Breast epithelium (tissue), 4 donors: Measurements from ENCODE around the gene TMEM151B. TPM values are rescaled to one million over a fixed set of nuclear protein-coding genes. Genes with fewer than 3 reads are reported as not detected.

Experiments
- DNase-seq, 2 donors: peaks; one replicate each; pipeline ENCODE4 v3.0.0-alpha.2; 2019; ENCODE audit warnings: low spot score in 2 of 2
- H3K27ac ChIP-seq, 2 donors: fragments of 200-600 bp; sonication (generic) in 1 of 2; one replicate each; pipeline ENCODE4 v1.5.1; 2016 to 2019; ENCODE audit warnings: mild to moderate bottlenecking in 1 of 2
- H3K27me3 ChIP-seq, 2 donors: fragments of 200-600 bp; sonication (generic) in 1 of 2; one replicate each; pipeline versions ENCODE4 v1.5.1 to v1.6.0; 2017 to 2019; ENCODE audit warnings: control low read depth in 1 of 2, mild to moderate bottlenecking in 1 of 2
- H3K36me3 ChIP-seq: fragments of 200-600 bp; one replicate; pipeline ENCODE4 v1.5.1; 2019
- H3K4me1 ChIP-seq, 2 donors: fragments of 200-600 bp; sonication (generic); one replicate each; pipeline ENCODE4 v1.5.1; 2016 to 2019; ENCODE audit warnings: control low read depth in 1 of 2
- H3K4me3 ChIP-seq, 3 donors: fragments of 200-600 bp; sonication (generic); 1 replicate in 2 of 3; 2 replicates in 1 of 3; pipeline ENCODE4 v1.5.1; 2016 to 2019; ENCODE audit warnings: mild to moderate bottlenecking in 3 of 3, moderate library complexity in 2 of 3
- H3K9me3 ChIP-seq, 2 donors: fragments of 200-600 bp; sonication (generic) in 1 of 2; one replicate each; pipeline ENCODE4 v1.5.1; 2016 to 2019; ENCODE audit warnings: control low read depth in 1 of 2
- CTCF ChIP-seq, 3 donors: fragments of 450-650 bp; IDR thresholded peaks; one replicate each; pipeline ENCODE4 v1.5.1; 2016 to 2017; ENCODE audit warnings: antibody characterized with exemption in 3 of 3, mild to moderate bottlenecking in 3 of 3, moderate library complexity in 3 of 3
- POLR2A ChIP-seq: fragments of 450-650 bp; IDR thresholded peaks from one replicate; pipeline ENCODE4 v1.6.1; 2016; ENCODE audit warnings: antibody characterized with exemption, mild to moderate bottlenecking, moderate library complexity
- POLR2AphosphoS5 ChIP-seq, 3 donors: sonication (generic); formaldehyde crosslinking; IDR thresholded peaks; one replicate each; pipeline ENCODE4 v1.6.1; 2017; ENCODE audit warnings: antibody characterized with exemption in 3 of 3
- intact Hi-C: fragments of 100-400 bp; cut with DNase I; formaldehyde crosslinking; loops from one replicate; pipeline ENCODE4 v1.15.1; 2023; ENCODE audit warnings: low total_unique reads
- total RNA-seq, 3 donors: library from RNA; depleted of rRNA; stranded (reverse); fragments of >200 nt; gene quantifications; one replicate each; pipeline ENCODE4 v1.1.0, GENCODE V29; 2016

The TMEM151B gene
- total RNA-seq, 3 donors from 2014 or later: 0.15 TPM; not detected in 2

- H3K36me3 ChIP-seq: no peaks in the 10 kb centered on the region
- DNase-seq: no peak
- intact Hi-C loops: no loop called here
- TF ChIP-seq CTCF (IDR thresholded peaks at IDR 0.05): no peak
- no peak overlapping the region for H3K27ac ChIP-seq
- no peaks in the 10 kb centered on the region for H3K27me3 ChIP-seq
- H3K4me1 ChIP-seq: no peaks in the 10 kb centered on the region
- no peaks in the 10 kb centered on the region for H3K9me3 ChIP-seq
- no peak overlapping the region for H3K4me3 ChIP-seq
These were observed 33.6 kb downstream of the TMEM151B start for GRCh38 chr6:44303842-44304241.

GRCh38 chr6:44304282-44305199, 34.3 kb downstream of the TMEM151B start:
- Histone ChIP-seq H3K4me1 (no peaks in the 10 kb centered on the region), H3K36me3 (no peaks in the 10 kb centered on the region), H3K27ac (no peak overlapping the region), H3K27me3 (no peaks in the 10 kb centered on the region), H3K4me3 (no peak overlapping the region), H3K9me3 (no peaks in the 10 kb centered on the region)
- no peak for TF ChIP-seq POLR2AphosphoS5 (IDR thresholded peaks at IDR 0.05)
- TF ChIP-seq CTCF (IDR thresholded peaks at IDR 0.05): peak; percentile 26 to 47 (median 38)
- DNase-seq: no peak
- intact Hi-C loops: no loop called here

GRCh38 chr6:44305200-44305725, 35.0 kb downstream of the TMEM151B start:
- Histone ChIP-seq H3K36me3 (no peaks in the 10 kb centered on the region), H3K27ac (no peak overlapping the region), H3K4me3 (no peak overlapping the region), H3K27me3 (no peaks in the 10 kb centered on the region), H3K4me1 (no peaks in the 10 kb centered on the region), H3K9me3 (no peaks in the 10 kb centered on the region)
- intact Hi-C loops: no loop called here
- no peak for TF ChIP-seq POLR2AphosphoS5 (IDR thresholded peaks at IDR 0.05)
- TF ChIP-seq POLR2A: no peak
- no peak for TF ChIP-seq CTCF (IDR thresholded peaks at IDR 0.05)
- DNase-seq: no peak

- Histone ChIP-seq H3K36me3 (no peaks in the 10 kb centered on the region), H3K27me3 (no peaks in the 10 kb centered on the region), H3K9me3 (no peaks in the 10 kb centered on the region), H3K4me3 (no peak overlapping the region), H3K27ac (no peak overlapping the region), H3K4me1 (no peaks in the 10 kb centered on the region)
- TF ChIP-seq CTCF (IDR thresholded peaks at IDR 0.05): no peak
- no peak for TF ChIP-seq POLR2A
- TF ChIP-seq POLR2AphosphoS5 (IDR thresholded peaks at IDR 0.05): no peak
- DNase-seq: no peak
- intact Hi-C loops: no loop called here
These were observed 36.5 kb downstream of the TMEM151B start for GRCh38 chr6:44306710-44307109.

GRCh38 chr6:44307217-44307616, 37.0 kb downstream of the TMEM151B start:
- H3K4me3 ChIP-seq: no peak overlapping the region
- no peak for TF ChIP-seq POLR2AphosphoS5 (IDR thresholded peaks at IDR 0.05)
- TF ChIP-seq CTCF (IDR thresholded peaks at IDR 0.05): no peak
- no peak for TF ChIP-seq POLR2A
- H3K4me1 ChIP-seq: peaks cover under 1 to 4% of the 10 kb centered on the region in 2 donors
- intact Hi-C loops: no loop called here
- no peaks in the 10 kb centered on the region for H3K27me3 ChIP-seq
- H3K9me3 ChIP-seq: no peaks in the 10 kb centered on the region
- H3K36me3 ChIP-seq: no peaks in the 10 kb centered on the region
- H3K27ac ChIP-seq: no peak overlapping the region
- no peak for DNase-seq
